GM23338 (cell line): ENCODE results near the gene SLC9B1. TPM values are rescaled to one million over a fixed set of nuclear protein-coding genes. Genes with fewer than 3 reads are reported as not detected.
"Not testable (repeated sequence)": the region's sequence is repeated elsewhere in the genome, so short reads cannot be mapped to it uniquely, and the experiment has no call there.

Experiments used
- ATAC-seq: fragments of 200-7000 bp; cut with Tn5 transposase; 3 replicates; pipeline ENCODE4 v1.9.1; 2020
- DNase-seq: peaks from one replicate; pipeline ENCODE4 v3.0.0-alpha.2; 2015; ENCODE audit warnings: low spot score
- H2AFZ ChIP-seq: fragments of 200-600 bp; sonication (generic); 2 replicates; pipeline ENCODE4 v1.8.0; 2016; ENCODE audit warnings: antibody characterized with exemption, mild to moderate bottlenecking, moderate library complexity
- H3F3A ChIP-seq: fragments of 200-600 bp; sonication (generic); replicated peaks from 2 replicates; pipeline ENCODE4 v1.8.0; 2017; ENCODE audit warnings: antibody characterized with exemption, mixed run types, low read depth
- H3K27ac ChIP-seq: fragments of 200-600 bp; sonication (generic); 2 replicates; pipeline ENCODE4 v1.6.1; 2016; ENCODE audit warnings: low read depth
- H3K27me3 ChIP-seq: fragments of 200-600 bp; sonication (generic); 2 replicates; pipeline ENCODE4 v1.8.0; 2016; ENCODE audit warnings: mild to moderate bottlenecking, mixed run types, moderate library complexity; ENCODE audit not compliant: insufficient read depth
- H3K36me3 ChIP-seq: fragments of 200-600 bp; sonication (generic); 2 replicates; pipeline ENCODE4 v1.8.0; 2016; ENCODE audit warnings: mild to moderate bottlenecking; ENCODE audit not compliant: insufficient read depth
- H3K4me1 ChIP-seq: fragments of 200-600 bp; sonication (generic); 2 replicates; pipeline ENCODE4 v1.8.0; 2016; ENCODE audit warnings: mild to moderate bottlenecking, moderate library complexity; ENCODE audit not compliant: insufficient read depth
- H3K4me2 ChIP-seq: fragments of 200-600 bp; sonication (generic); 2 replicates; pipeline ENCODE4 v1.7.1; 2017; ENCODE audit warnings: mixed run types
- H3K4me3 ChIP-seq: fragments of 200-600 bp; sonication (generic); 2 replicates; pipeline ENCODE4 v1.6.1; 2016; ENCODE audit warnings: mixed run types
- H3K79me2 ChIP-seq: fragments of 200-600 bp; sonication (generic); replicated peaks from 2 replicates; pipeline ENCODE4 v1.8.0; 2017; ENCODE audit warnings: mild to moderate bottlenecking; ENCODE audit not compliant: insufficient read depth
- H3K9me2 ChIP-seq: fragments of 200-600 bp; sonication (generic); 2 replicates; pipeline ENCODE4 v1.8.0; 2017; ENCODE audit not compliant: insufficient read depth
- H4K20me1 ChIP-seq: fragments of 200-600 bp; sonication (generic); replicated peaks from 2 replicates; pipeline ENCODE4 v1.8.0; 2017; ENCODE audit warnings: mild to moderate bottlenecking; ENCODE audit not compliant: insufficient read depth
- H3K27ac Mint-ChIP-seq: 2 replicates; pipeline ENCODE4 v1.8.0; 2020; ENCODE audit warnings: inconsistent platforms, mild to moderate bottlenecking, moderate library complexity, mixed read lengths
- H3K27me3 Mint-ChIP-seq: 3 replicates; pipeline ENCODE4 v1.8.0; 2022; ENCODE audit warnings: low read depth, mild to moderate bottlenecking, moderate library complexity, mixed read lengths, inconsistent platforms; ENCODE audit not compliant: insufficient read depth, poor library complexity
- H3K36me3 Mint-ChIP-seq: 3 replicates; pipeline ENCODE4 v1.8.0; 2021; ENCODE audit warnings: low read depth, mild to moderate bottlenecking, inconsistent platforms, moderate library complexity, mixed read lengths
- H3K4me1 Mint-ChIP-seq: 3 replicates; pipeline ENCODE4 v1.8.0; 2020; ENCODE audit warnings: mild to moderate bottlenecking, inconsistent platforms, mixed read lengths
- H3K4me3 Mint-ChIP-seq: 3 replicates; pipeline ENCODE4 v1.8.0; 2021; ENCODE audit warnings: moderate library complexity, mild to moderate bottlenecking, inconsistent platforms, mixed read lengths
- H3K9me3 Mint-ChIP-seq: 3 replicates; pipeline ENCODE4 v1.8.0; 2020; ENCODE audit warnings: moderate library complexity, mild to moderate bottlenecking, inconsistent platforms, mixed read lengths
- ZNF462 ChIP-seq: fragments of 250-450 bp; sonication (Bioruptor Pico); IDR thresholded peaks from 2 replicates; pipeline ENCODE4 v1.5.0; 2020; ENCODE audit warnings: mild to moderate bottlenecking, moderate library complexity
- polyA plus RNA-seq: library from polyadenylated mRNA; unstranded; fragments of >200 nt; fragmentation: Nextera tagmentation; extraction: Ambion mirVana; gene quantifications from 2 replicates; pipeline ENCODE4 v1.2.1, GENCODE V29; 2016
- total RNA-seq: library from RNA; depleted of rRNA; stranded (reverse); fragments of >200 nt; shearing (Covaris generic); gene quantifications from 2 replicates; pipeline ENCODE4 v1.2.3, GENCODE V29; 2014

Gene SLC9B1
- total and polyA plus RNA-seq, 2 experiments from 2014 or later = 0.66 to 0.80 TPM

GRCh38 chr4:102897610-102898009, 121.9 kb downstream of the SLC9B1 start:
- not testable (repeated sequence) for H3K36me3 ChIP-seq, ATAC-seq, H2AFZ ChIP-seq, H3F3A ChIP-seq, H3K4me1 Mint-ChIP-seq, H3K4me2 ChIP-seq, H3K27ac ChIP-seq, H3K9me2 ChIP-seq, H3K4me3 Mint-ChIP-seq, H3K79me2 ChIP-seq, H3K4me1 ChIP-seq, H3K4me3 ChIP-seq, DNase-seq, H3K27me3 ChIP-seq, H3K27me3 Mint-ChIP-seq, H3K9me3 Mint-ChIP-seq, H3K27ac Mint-ChIP-seq, H3K36me3 Mint-ChIP-seq, H4K20me1 ChIP-seq

GRCh38 chr4:102896547-102896946, 123.0 kb downstream of the SLC9B1 start:
- H3K27ac Mint-ChIP-seq, H2AFZ ChIP-seq, H3K27ac ChIP-seq, H3K4me1 ChIP-seq, H3K9me3 Mint-ChIP-seq, H3K27me3 ChIP-seq, H3K4me3 ChIP-seq, H3F3A ChIP-seq, H3K79me2 ChIP-seq, H4K20me1 ChIP-seq, H3K36me3 ChIP-seq, DNase-seq, H3K4me2 ChIP-seq, H3K9me2 ChIP-seq, H3K27me3 Mint-ChIP-seq, ATAC-seq, H3K4me3 Mint-ChIP-seq, H3K36me3 Mint-ChIP-seq, H3K4me1 Mint-ChIP-seq: not testable (repeated sequence)

GRCh38 chr4:102889866-102890265, 129.6 kb downstream of the SLC9B1 start:
- not testable (repeated sequence) for H3K27me3 ChIP-seq, DNase-seq, H3K4me1 ChIP-seq, H4K20me1 ChIP-seq, H3K27me3 Mint-ChIP-seq, H3K4me3 Mint-ChIP-seq, H3K4me3 ChIP-seq, H3K9me3 Mint-ChIP-seq, H3K79me2 ChIP-seq, H2AFZ ChIP-seq, H3K4me2 ChIP-seq, H3K9me2 ChIP-seq, H3F3A ChIP-seq, H3K27ac ChIP-seq, H3K36me3 ChIP-seq, H3K36me3 Mint-ChIP-seq, ATAC-seq, H3K27ac Mint-ChIP-seq
- peaks cover 19% of the 10 kb centered on the region; the same call in 2 of the 3 replicates for H3K4me1 Mint-ChIP-seq

GRCh38 chr4:102888570-102888969, 130.9 kb downstream of the SLC9B1 start:
- H2AFZ ChIP-seq, H3K36me3 ChIP-seq, H3K9me2 ChIP-seq, H3K4me1 ChIP-seq, H3K27ac Mint-ChIP-seq, H3K79me2 ChIP-seq, H3K27me3 Mint-ChIP-seq, H3K4me3 Mint-ChIP-seq, H3K4me3 ChIP-seq, H4K20me1 ChIP-seq, H3K27me3 ChIP-seq, H3K27ac ChIP-seq, H3K9me3 Mint-ChIP-seq, H3F3A ChIP-seq, H3K36me3 Mint-ChIP-seq, H3K4me2 ChIP-seq: not testable (repeated sequence)
- DNase-seq = peak; percentile 33
- peaks cover 20% of the 10 kb centered on the region; the same call in 2 of the 3 replicates for H3K4me1 Mint-ChIP-seq
- peak; percentile 72 for ATAC-seq

GRCh38 chr4:102883278-102883677, 136.2 kb downstream of the SLC9B1 start:
- no peak for DNase-seq
- Mint-ChIP-seq H3K27ac (no peak overlapping the region), H3K36me3 (peaks cover 18% of the 10 kb centered on the region), H3K9me3 (peaks cover 4% of the 10 kb centered on the region), H3K27me3 (peaks cover 4% of the 10 kb centered on the region), H3K4me1 (peaks cover 16% of the 10 kb centered on the region; the same call in 2 of the 3 replicates), H3K4me3 (no peak overlapping the region)
- H3K4me2 ChIP-seq = no peak overlapping the region
- no peaks in the 10 kb centered on the region for H3K9me2 ChIP-seq
- H3K4me3 ChIP-seq = no peak overlapping the region
- H3K79me2 ChIP-seq = peaks cover 54% of the 10 kb centered on the region
- H2AFZ ChIP-seq = no peak overlapping the region
- no peak overlapping the region; the same call in 1 of the 2 replicates for H3K27ac ChIP-seq
- no peak for ATAC-seq
- peaks cover 13% of the 10 kb centered on the region for H3K4me1 ChIP-seq
- H4K20me1 ChIP-seq = peaks cover 7% of the 10 kb centered on the region; the same call in 1 of the 2 replicates
- no peaks in the 10 kb centered on the region for H3K27me3 ChIP-seq
- no peaks in the 10 kb centered on the region for H3F3A ChIP-seq
- H3K36me3 ChIP-seq = no peaks in the 10 kb centered on the region; the same call in 1 of the 2 replicates
- TF ChIP-seq ZNF462 = no peak
